ENCODE data around the gene ARL2. TPM values are rescaled to one million over a fixed set of nuclear protein-coding genes. Genes with fewer than 3 reads are reported as not detected.
A peak's percentile ranks its signal among the peaks of the same experiment; 100 is the strongest.
"Not testable (repeated sequence)": the region's sequence is repeated elsewhere in the genome, so short reads cannot be mapped to it uniquely, and the experiment has no call there.

Gene ARL2
- total RNA-seq, result 10 to 100 TPM; 29.4 to 50.5 TPM

- no peaks in the 10 kb centered on the region for H3K27me3 Mint-ChIP-seq
- peaks cover 22 to 26% of the 10 kb centered on the region in 2 donors for H3K4me1 Mint-ChIP-seq (ENCODE audit: low read depth in 2 of 2)
- ATAC-seq, result peak; percentile 87 to 93
- no peaks in the 10 kb centered on the region for H3K9me3 Mint-ChIP-seq
- H3K27ac Mint-ChIP-seq, result peak within 1 kb of the TSS; percentile 85 to 86
- H3K36me3 Mint-ChIP-seq, result peaks cover 4% of the 10 kb centered on the region
- H3K4me3 Mint-ChIP-seq, result peak within 1 kb of the TSS; percentile 83
- DNase-seq (ENCODE audit: low spot score), result peak; percentile 91
Observed at GRCh38 chr11:65013888-65014725, at the start of gene ARL2. Gene ARL2 (plus strand): TSS chr11:65014160. CDS start chr11:65014208, 48 bp downstream.

DNA sequence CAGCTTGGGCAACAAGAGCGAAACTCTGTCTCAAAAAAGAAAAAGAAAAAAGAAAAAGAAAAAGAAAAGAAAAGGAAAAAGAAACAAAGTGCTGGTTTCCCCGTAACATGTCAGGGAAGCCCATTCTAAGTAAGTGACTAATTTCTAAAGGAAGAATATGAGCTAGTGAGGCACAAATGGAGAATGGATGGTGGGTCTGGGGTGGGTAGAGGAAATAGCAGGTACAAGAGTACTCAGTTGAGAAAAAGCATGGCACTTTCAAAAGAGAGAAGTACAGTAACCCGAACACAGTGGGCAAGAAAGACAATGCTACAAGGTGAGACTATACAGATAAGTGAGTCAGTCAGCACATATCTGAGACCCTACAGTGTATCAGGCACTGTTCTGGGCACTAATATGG is 46.6 kb upstream of the ARL2 start:
- H3K4me3 Mint-ChIP-seq, result peak overlapping the region; percentile 39
- H3K4me1 Mint-ChIP-seq (ENCODE audit: low read depth in 2 of 2), result no peaks in the 10 kb centered on the region
- H3K36me3 Mint-ChIP-seq, result no peaks in the 10 kb centered on the region
- no peak overlapping the region for H3K27ac Mint-ChIP-seq
- H3K9me3 Mint-ChIP-seq, result no peaks in the 10 kb centered on the region
- ATAC-seq, result peak in 1 of 2 donors; percentile 39
- DNase-seq (ENCODE audit: low spot score), result no peak
- H3K27me3 Mint-ChIP-seq, result peaks cover 0 to 5% of the 10 kb centered on the region in 2 donors

- DNase-seq (ENCODE audit: low spot score) (no peak), ATAC-seq (no peak)
- H3K4me1 Mint-ChIP-seq (ENCODE audit: low read depth in 2 of 2), result peaks cover 0 to 1% of the 10 kb centered on the region in 2 donors
- no peaks in the 10 kb centered on the region for H3K9me3 Mint-ChIP-seq
- no peaks in the 10 kb centered on the region for H3K36me3 Mint-ChIP-seq
- H3K27ac Mint-ChIP-seq, result no peak overlapping the region
- no peak overlapping the region for H3K4me3 Mint-ChIP-seq
- H3K27me3 Mint-ChIP-seq, result peaks cover 0 to 6% of the 10 kb centered on the region in 2 donors
Observed at GRCh38 chr11:64969209-64969608, 44.8 kb upstream of the ARL2 start.

GRCh38 chr11:64970731-64971151 is 43.2 kb upstream of the ARL2 start:
- Mint-ChIP-seq H3K36me3 (no peaks in the 10 kb centered on the region), H3K9me3 (no peaks in the 10 kb centered on the region), H3K4me1 (ENCODE audit: low read depth in 2 of 2) (peaks cover 0 to 7% of the 10 kb centered on the region in 2 donors), H3K27me3 (peaks cover 0 to 9% of the 10 kb centered on the region in 2 donors), H3K27ac (peak overlapping the region; percentile 28 to 63), H3K4me3 (peak overlapping the region; percentile 34)
- DNase-seq (ENCODE audit: low spot score) (no peak), ATAC-seq (no peak)

DNA sequence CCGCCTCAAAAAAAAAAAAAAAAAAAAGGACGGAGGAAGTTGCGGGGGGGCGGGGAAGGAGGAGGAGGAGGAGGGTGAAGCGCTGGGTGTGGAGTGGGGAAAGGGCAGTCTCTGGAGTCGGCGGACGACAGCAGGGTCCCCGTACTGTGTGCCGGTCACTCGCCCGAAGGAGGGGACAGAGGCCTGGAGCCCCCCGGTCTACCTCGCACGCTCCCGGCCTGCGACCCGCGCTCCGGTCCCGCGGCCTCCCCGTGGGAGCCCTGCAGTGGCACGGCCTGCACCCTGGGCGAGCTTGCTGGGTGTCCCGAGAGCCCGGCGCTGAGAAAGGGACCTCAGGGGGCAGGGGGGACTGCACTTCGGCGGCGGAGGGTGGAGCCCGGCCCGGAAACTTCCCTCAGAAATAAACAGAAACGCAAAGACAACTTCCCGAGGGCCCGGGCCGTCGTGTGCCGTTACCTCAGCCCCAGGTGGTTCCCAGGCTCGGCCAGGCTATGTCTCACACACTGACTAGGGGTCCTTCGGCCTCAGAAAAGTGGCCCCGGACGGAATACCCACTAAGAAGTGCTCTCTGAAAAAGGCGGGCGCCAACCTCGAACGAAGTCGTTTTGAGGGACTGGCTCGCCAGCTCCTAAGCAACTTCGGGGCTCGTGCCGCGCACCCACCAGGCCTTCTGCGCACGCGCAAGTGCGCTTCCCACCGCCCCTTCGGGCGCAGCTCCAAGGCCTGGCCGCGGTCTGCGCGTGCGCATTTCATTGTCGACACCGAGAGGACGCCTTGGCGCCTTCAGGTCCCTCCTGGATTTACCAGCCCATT is 42.3 kb upstream of the ARL2 start, which contains the start of gene MAJIN:
MAJIN (minus strand) TSS at position 688 of the 813 bp plus-strand sequence. CDS start 12,703 bp downstream, outside the sequence.
- peak within 1 kb of the TSS in 1 of 2 donors; percentile 28 for H3K27ac Mint-ChIP-seq
- peak; percentile 89 for DNase-seq (ENCODE audit: low spot score)

DNA sequence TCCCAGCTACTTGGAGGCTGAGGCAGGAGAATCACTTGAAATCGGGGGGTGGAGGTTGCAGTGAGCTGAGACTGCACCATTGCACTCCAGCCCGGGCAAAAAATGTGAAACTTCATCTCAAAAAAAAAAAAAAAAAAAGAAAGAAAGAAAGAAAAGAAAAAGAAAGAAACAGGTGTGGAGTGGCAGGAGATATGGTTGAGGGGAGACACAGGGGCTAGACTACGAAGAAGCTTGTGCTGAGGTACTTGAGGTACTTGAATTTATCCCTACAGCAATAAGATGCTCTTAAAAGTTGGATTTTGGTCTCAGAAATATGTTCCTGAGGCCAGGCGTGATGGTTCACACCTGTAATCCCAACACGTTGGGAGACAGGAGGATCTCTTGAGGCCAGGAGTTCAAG is 39.8 kb upstream of the ARL2 start:
- ATAC-seq (no peak), DNase-seq (ENCODE audit: low spot score) (no peak)
- Mint-ChIP-seq H3K36me3 (no peaks in the 10 kb centered on the region), H3K27ac (no peak overlapping the region), H3K27me3 (peaks cover 0 to 9% of the 10 kb centered on the region in 2 donors), H3K9me3 (no peaks in the 10 kb centered on the region), H3K4me3 (no peak overlapping the region), H3K4me1 (ENCODE audit: low read depth in 2 of 2) (peaks cover 0 to 7% of the 10 kb centered on the region in 2 donors)

More for the DNA sequence above, 42.3 kb upstream of the ARL2 start, which contains the start of gene MAJIN:
- peaks cover 0 to 9% of the 10 kb centered on the region in 2 donors for H3K27me3 Mint-ChIP-seq
- no peaks in the 10 kb centered on the region for H3K9me3 Mint-ChIP-seq
- H3K4me3 Mint-ChIP-seq, result peak within 1 kb of the TSS; percentile 34
- H3K36me3 Mint-ChIP-seq, result no peaks in the 10 kb centered on the region
- peaks cover 0 to 7% of the 10 kb centered on the region in 2 donors for H3K4me1 Mint-ChIP-seq (ENCODE audit: low read depth in 2 of 2)
- ATAC-seq, result peak; percentile 81 to 88

DNA sequence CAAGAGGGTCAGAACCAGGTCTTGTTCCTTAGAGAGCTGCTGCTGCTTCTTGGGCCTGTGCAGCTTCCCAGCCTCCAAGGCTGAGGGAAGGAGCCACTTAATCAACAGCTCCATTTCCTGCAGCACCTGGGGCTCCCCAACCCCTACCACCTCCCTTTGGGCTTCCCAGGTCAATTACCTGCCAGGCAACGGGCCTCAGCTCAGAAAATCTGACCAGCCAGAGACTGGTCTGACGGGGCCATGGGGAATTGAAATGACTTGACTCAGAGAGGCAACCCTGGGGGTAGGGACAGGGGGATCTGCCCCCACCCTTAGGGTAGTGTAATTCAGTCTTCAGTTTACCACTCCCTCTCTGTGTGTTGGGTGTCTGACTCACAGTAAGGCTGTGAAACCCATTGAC is 37.3 kb upstream of the ARL2 start:
- H3K9me3 Mint-ChIP-seq, result no peaks in the 10 kb centered on the region
- ATAC-seq, result peak in 1 of 2 donors; percentile 41

GRCh38 chr11:64983339-64983738 is 30.6 kb upstream of the ARL2 start:
- H3K4me1 Mint-ChIP-seq (ENCODE audit: low read depth in 2 of 2); H3K36me3 Mint-ChIP-seq; H3K4me3 Mint-ChIP-seq; DNase-seq (ENCODE audit: low spot score); ATAC-seq; H3K9me3 Mint-ChIP-seq; H3K27ac Mint-ChIP-seq: not testable (repeated sequence)
- peaks cover 7 to 21% of the 10 kb centered on the region in 2 donors for H3K27me3 Mint-ChIP-seq

More for the DNA sequence above, 37.3 kb upstream of the ARL2 start:
- Mint-ChIP-seq H3K27ac (no peak overlapping the region), H3K4me1 (ENCODE audit: low read depth in 2 of 2) (peaks cover 0 to 7% of the 10 kb centered on the region in 2 donors), H3K4me3 (no peak overlapping the region), H3K27me3 (peaks cover 0 to 13% of the 10 kb centered on the region in 2 donors), H3K36me3 (no peaks in the 10 kb centered on the region)
- no peak for DNase-seq (ENCODE audit: low spot score)

- H3K27ac Mint-ChIP-seq, result no peak overlapping the region
- no peaks in the 10 kb centered on the region for H3K36me3 Mint-ChIP-seq
- H3K27me3 Mint-ChIP-seq, result peaks cover 6 to 7% of the 10 kb centered on the region in 2 donors
- DNase-seq (ENCODE audit: low spot score) (no peak), ATAC-seq (no peak)
- no peak overlapping the region for H3K4me3 Mint-ChIP-seq
- peaks cover 11 to 15% of the 10 kb centered on the region in 2 donors for H3K4me1 Mint-ChIP-seq (ENCODE audit: low read depth in 2 of 2)
- no peaks in the 10 kb centered on the region for H3K9me3 Mint-ChIP-seq
Observed at GRCh38 chr11:64987998-64988854, 25.7 kb upstream of the ARL2 start.

DNA sequence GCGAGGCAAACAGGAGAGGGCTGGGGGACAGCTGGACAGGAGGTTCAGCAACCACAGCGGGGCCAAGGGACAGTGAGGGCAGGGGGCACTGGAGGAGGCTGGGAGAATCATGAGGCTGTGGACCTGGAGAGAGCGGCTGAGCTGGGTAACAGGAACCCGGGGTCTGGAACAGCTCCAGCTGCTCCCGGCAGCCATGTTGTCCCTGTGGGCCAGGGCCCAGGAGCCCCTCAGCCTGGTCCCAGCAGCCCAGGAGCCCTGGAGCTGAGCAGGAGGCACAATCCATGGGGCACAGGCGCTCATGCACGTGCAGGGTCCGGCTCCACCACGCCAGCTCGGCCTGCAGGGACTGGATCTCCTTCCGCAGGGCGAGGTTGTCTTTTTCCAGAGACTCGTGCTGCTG is 24.5 kb upstream of the ARL2 start:
- Mint-ChIP-seq H3K27me3 (peaks cover 6% of the 10 kb centered on the region in 2 donors), H3K4me3 (no peak overlapping the region), H3K27ac (no peak overlapping the region), H3K36me3 (no peaks in the 10 kb centered on the region), H3K9me3 (no peaks in the 10 kb centered on the region), H3K4me1 (ENCODE audit: low read depth in 2 of 2) (peaks cover 11 to 15% of the 10 kb centered on the region in 2 donors)
- ATAC-seq (peak in 1 of 2 donors; percentile 32), DNase-seq (ENCODE audit: low spot score) (no peak)

DNA sequence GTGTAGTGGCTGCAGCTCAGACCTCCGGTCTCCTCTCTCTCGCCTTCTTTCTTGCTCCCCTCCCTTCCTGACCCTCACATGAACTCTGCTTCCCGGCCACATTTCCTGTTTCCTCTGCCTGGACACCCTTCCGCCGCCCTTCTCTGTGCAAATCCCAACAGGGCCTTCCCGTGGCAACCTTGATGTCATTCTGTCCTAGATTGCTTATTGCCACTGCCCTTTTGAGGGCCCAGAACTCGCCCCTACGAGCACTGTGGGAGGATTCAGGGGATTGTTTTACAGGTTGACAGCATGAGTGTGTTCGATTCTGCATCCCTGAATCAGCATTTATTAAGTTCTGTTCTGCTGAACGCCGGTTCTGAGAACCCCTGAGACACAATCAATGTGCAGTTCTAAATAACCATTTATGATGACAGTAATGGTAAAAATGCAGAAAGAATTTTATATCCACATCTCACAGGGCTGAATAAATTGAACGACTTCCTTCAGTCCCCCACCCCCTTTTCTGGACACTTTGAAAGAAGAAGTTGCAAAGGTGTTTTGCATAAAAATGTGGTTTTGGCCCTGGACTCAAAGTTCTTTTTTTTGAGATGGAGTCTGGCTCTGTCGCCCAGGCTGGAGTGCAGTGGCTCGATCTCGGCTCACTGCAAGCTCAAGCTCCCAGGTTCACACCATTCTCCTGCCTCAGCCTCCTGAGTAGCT is 23.6 kb upstream of the ARL2 start:
- ATAC-seq (no peak), DNase-seq (ENCODE audit: low spot score) (no peak)
- Mint-ChIP-seq H3K4me3 (peak overlapping the region; percentile 36), H3K9me3 (no peaks in the 10 kb centered on the region), H3K27ac (peak overlapping the region in 1 of 2 donors; percentile 9), H3K4me1 (ENCODE audit: low read depth in 2 of 2) (peaks cover 11 to 15% of the 10 kb centered on the region in 2 donors), H3K27me3 (peaks cover 0 to 5% of the 10 kb centered on the region in 2 donors), H3K36me3 (no peaks in the 10 kb centered on the region)

DNA sequence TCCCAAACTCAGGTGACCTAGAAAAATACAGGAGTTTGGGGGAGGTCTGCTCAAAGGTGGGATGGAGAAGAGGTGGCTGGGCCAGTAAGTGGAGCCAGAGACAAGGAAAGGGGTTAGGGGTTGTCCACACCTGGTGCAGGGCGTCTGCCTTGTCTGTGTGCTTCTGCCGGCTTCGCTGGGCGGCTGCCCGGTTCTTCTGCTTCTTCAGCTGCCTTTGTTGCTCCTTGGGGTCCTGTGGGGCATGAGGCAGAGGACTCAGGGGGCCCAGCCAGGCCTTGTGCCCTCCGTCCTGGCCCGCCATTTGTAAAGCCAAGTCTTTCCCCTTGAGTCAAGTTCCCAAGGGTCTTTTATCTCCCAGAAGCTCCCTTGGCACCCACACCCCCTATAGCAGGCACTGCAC is 19.6 kb upstream of the ARL2 start:
- ATAC-seq (no peak), DNase-seq (ENCODE audit: low spot score) (no peak)
- no peaks in the 10 kb centered on the region for H3K36me3 Mint-ChIP-seq
- H3K4me1 Mint-ChIP-seq (ENCODE audit: low read depth in 2 of 2), result peaks cover 23 to 24% of the 10 kb centered on the region in 2 donors
- H3K9me3 Mint-ChIP-seq, result no peaks in the 10 kb centered on the region
- no peak overlapping the region for H3K4me3 Mint-ChIP-seq
- H3K27ac Mint-ChIP-seq, result no peak overlapping the region
- peaks cover 0 to 3% of the 10 kb centered on the region in 2 donors for H3K27me3 Mint-ChIP-seq

Data from natural killer cell treated with Interleukin-12 subunit alpha and Interleukin-12 subunit beta and Interleukin-15 and Interleukin-18, amount 100 ng/mL, for 72 hours (primary cell).